ENCODE results near the gene REG3A.

DNA sequence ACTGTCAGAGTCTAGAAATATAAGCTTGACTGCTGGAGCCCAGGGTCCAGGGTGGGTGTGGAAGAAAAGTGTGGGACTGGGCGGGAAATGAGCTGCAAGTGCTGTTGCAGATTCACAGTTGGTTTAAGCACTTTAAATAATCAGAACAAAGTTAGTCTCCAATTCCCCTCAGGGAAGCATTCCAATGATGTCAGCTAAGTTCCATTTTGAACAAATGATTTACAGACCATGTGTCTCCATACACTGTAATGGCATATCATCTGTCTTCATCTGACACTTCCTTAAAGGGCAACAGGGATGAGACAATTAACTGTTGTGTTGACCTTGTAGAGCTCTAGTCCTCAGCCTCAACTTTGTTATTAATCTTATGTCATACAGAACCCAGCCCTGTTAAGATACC, 31.5 kb upstream of the REG3A start:
- TF ChIP-seq, protein P1, sequence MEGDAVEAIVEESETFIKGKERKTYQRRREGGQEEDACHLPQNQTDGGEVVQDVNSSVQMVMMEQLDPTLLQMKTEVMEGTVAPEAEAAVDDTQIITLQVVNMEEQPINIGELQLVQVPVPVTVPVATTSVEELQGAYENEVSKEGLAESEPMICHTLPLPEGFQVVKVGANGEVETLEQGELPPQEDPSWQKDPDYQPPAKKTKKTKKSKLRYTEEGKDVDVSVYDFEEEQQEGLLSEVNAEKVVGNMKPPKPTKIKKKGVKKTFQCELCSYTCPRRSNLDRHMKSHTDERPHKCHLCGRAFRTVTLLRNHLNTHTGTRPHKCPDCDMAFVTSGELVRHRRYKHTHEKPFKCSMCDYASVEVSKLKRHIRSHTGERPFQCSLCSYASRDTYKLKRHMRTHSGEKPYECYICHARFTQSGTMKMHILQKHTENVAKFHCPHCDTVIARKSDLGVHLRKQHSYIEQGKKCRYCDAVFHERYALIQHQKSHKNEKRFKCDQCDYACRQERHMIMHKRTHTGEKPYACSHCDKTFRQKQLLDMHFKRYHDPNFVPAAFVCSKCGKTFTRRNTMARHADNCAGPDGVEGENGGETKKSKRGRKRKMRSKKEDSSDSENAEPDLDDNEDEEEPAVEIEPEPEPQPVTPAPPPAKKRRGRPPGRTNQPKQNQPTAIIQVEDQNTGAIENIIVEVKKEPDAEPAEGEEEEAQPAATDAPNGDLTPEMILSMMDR (IDR thresholded peaks at IDR 0.05; ENCODE audit: insufficient read depth, low read depth, low read length), result no peak
- TF ChIP-seq EZH2 (IDR thresholded peaks at IDR 0.05; ENCODE audit: insufficient read depth, low read length), result no peak

All from astrocyte (in vitro differentiated cells and primary cell).